Heart left ventricle (tissue), 16 donors: ENCODE data around the gene GIMAP5. TPM values are rescaled to one million over a fixed set of nuclear protein-coding genes. Genes with fewer than 3 reads are reported as not detected.

Experiments used
- ATAC-seq, 4 donors: fragments of 200-7000 bp; cut with Tn5 transposase; one replicate each; pipeline ENCODE4 v1.9.1; 2020 to 2022; ENCODE audit warnings: moderate library complexity in 4 of 4, mild to moderate bottlenecking in 3 of 4, moderate number of reproducible peaks in 1 of 4
- DNase-seq, 5 donors: peaks; one replicate each; pipeline ENCODE4 v3.0.0-alpha.2; 2020
- H3K27ac ChIP-seq, 12 donors: fragments of 200-600 bp; sonication (generic) in 4 of 12; one replicate each; pipeline versions ENCODE4 v1.5.0 to v1.8.0; 2016 to 2022; ENCODE audit warnings: mild to moderate bottlenecking in 2 of 12
- H3K27me3 ChIP-seq, 9 donors: fragments of 200-600 bp; sonication (generic) in 2 of 9; one replicate each; pipeline versions ENCODE4 v1.5.1 to v1.8.0; 2016 to 2022; ENCODE audit warnings: mild to moderate bottlenecking in 3 of 9
- H3K36me3 ChIP-seq, 9 donors: fragments of 200-600 bp; sonication (generic) in 2 of 9; one replicate each; pipeline versions ENCODE4 v1.5.0 to v1.8.0; 2018 to 2022; ENCODE audit warnings: mild to moderate bottlenecking in 2 of 9
- H3K4me1 ChIP-seq, 12 donors: fragments of 200-600 bp; sonication (generic) in 4 of 12; one replicate each; pipeline versions ENCODE4 v1.5.0 to v1.8.0; 2016 to 2022; ENCODE audit warnings: mild to moderate bottlenecking in 3 of 12
- H3K4me3 ChIP-seq, 12 donors: fragments of 200-600 bp; sonication (generic) in 4 of 12; one replicate each; pipeline versions ENCODE4 v1.5.0 to v1.8.0; 2017 to 2022; ENCODE audit warnings: mild to moderate bottlenecking in 9 of 12, moderate library complexity in 4 of 12
- H3K9me3 ChIP-seq, 12 donors: fragments of 200-600 bp; sonication (generic) in 4 of 12; one replicate each; pipeline versions ENCODE4 v1.5.0 to v1.8.0; 2016 to 2022; ENCODE audit warnings: mild to moderate bottlenecking in 1 of 12
- POLR2A ChIP-seq, 2 donors: fragments of 450-650 bp; IDR thresholded peaks; one replicate each; pipeline ENCODE4 v1.6.1; 2017; ENCODE audit warnings: antibody characterized with exemption in 2 of 2, mild to moderate bottlenecking in 2 of 2, moderate library complexity in 2 of 2
- WGBS, 4 donors: extraction: QIAGEN DNeasy Blood & Tissue Kit in 2 of 4; methylation state at CpG; one replicate each; pipeline versions ENCODE4 v1.1.5 to v1.1.7; 2013 to 2018; 5-methylcytosine and 5-hydroxymethylcytosine counted together
- intact Hi-C, 10 donors: fragments of 100-400 bp; cut with DNase I; formaldehyde crosslinking; loops; one replicate each; pipeline versions ENCODE4 v1.11.1 to v1.14.2; 2022
- polyA plus RNA-seq, 2 donors: library from polyadenylated mRNA; stranded (reverse); fragments of 200-250 nt; gene quantifications; one replicate each; pipeline ENCODE4 v1.2.3, GENCODE V29; 2013
- total RNA-seq, 9 donors: library from RNA; depleted of rRNA in 2 of 9; stranded (reverse); fragments of >200 nt in 2 of 9; fragmentation: NEBNext Ultra II Directional in 3 of 9; extraction: Animal tissue kit (Norgen Biotek cat#: 25700) in 3 of 9; gene quantifications; one replicate each; pipeline versions ENCODE4 v1.1.0 to v1.2.4, GENCODE V29; 2016 to 2023
- TF ChIP-seq, protein P1 (sequence below), 12 donors: fragments of 200-600 bp; sonication (generic) in 4 of 12; IDR thresholded peaks; one replicate each; pipeline versions ENCODE4 v1.5.0 to v1.8.0; 2018 to 2022; ENCODE audit warnings: antibody characterized with exemption in 12 of 12, mild to moderate bottlenecking in 5 of 12
- donor health status: ischemic (EF 13 %, LVEDD 7.1; RV severe dilation, severe dysfunction).
- donor health status: healthy with polysubstance abuse.
- donor health status: DM: no; HTN: yes; CAD: no.
- donor health status: DM: no; HTN: no; CAD: no.
- donor health status: ischemic (EF 25% LVEDD 6.9; RV normal size, moderate dysfunction).
- donor health status: ischemic (EF 25% LVEDD 5.7; RV mildly dilated, moderate dysfunction).
- donor health status: healthy.
- donor health status: DM: yes; HTN: yes; CAD: no.
- donor health status: ischemic (EF 35%, LVEDD 5.7; RV mildly dilated, moderate dysfunction).
- donor health status: nonischemic (EF 11% LVEDD 7.7; RV severe dilation, severe dysfunction).
- donor health status: DM: yes; HTN: yes; CAD: no.
- donor health status: PGD.
- donor health status: ischemic (EF 29% LVEDD 5.4; RV normal size, mild dysfunction).
- donor health status: nonischemic (EF 23%, LVEDD 6.1; RV moderate dilation, normal function).

The GIMAP5 gene
- total and polyA plus RNA-seq, 11 donors = 6.4 to 40.4 (median 19.3) TPM

DNA sequence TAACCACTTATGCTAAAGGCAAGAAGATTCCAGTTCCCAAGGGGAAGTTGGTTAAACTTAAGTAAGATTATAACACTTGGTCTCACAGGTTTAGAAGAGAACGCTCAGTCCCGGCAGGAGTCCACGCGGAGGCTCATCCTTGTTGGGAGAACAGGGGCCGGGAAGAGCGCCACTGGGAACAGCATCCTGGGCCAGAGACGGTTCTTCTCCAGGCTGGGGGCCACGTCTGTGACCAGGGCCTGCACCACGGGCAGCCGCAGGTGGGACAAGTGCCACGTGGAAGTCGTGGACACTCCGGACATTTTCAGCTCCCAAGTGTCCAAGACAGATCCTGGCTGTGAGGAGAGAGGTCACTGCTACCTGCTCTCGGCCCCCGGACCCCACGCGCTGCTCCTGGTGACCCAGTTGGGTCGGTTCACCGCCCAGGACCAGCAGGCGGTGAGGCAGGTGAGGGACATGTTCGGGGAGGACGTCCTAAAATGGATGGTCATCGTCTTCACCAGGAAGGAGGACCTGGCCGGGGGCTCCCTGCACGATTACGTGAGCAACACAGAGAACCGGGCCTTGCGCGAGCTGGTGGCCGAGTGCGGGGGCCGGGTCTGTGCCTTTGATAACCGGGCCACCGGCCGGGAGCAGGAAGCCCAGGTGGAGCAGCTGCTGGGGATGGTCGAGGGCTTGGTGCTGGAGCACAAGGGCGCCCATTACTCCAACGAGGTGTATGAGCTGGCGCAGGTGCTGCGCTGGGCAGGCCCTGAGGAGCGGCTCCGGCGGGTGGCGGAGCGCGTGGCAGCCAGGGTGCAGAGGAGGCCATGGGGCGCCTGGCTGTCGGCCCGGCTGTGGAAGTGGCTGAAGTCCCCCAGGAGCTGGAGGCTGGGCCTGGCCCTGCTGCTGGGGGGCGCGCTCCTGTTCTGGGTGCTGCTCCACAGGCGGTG is 17.0 kb upstream of the GIMAP5 start:
- Histone ChIP-seq H3K27ac (peak overlapping the region in 9 of 12 donors; percentile 23 to 97 (median 89)), H3K4me3 (peak overlapping the region in 2 of 12 donors; percentile 2 to 65), H3K36me3 (peaks cover 0 to 55% (median 13%) of the 10 kb centered on the region in 9 donors), H3K9me3 (no peaks in the 10 kb centered on the region), H3K27me3 (no peaks in the 10 kb centered on the region), H3K4me1 (peaks cover 0 to 64% (median 10%) of the 10 kb centered on the region in 12 donors)
- TF ChIP-seq POLR2A (IDR thresholded peaks at IDR 0.05) = no peak
- TF ChIP-seq, protein P1, sequence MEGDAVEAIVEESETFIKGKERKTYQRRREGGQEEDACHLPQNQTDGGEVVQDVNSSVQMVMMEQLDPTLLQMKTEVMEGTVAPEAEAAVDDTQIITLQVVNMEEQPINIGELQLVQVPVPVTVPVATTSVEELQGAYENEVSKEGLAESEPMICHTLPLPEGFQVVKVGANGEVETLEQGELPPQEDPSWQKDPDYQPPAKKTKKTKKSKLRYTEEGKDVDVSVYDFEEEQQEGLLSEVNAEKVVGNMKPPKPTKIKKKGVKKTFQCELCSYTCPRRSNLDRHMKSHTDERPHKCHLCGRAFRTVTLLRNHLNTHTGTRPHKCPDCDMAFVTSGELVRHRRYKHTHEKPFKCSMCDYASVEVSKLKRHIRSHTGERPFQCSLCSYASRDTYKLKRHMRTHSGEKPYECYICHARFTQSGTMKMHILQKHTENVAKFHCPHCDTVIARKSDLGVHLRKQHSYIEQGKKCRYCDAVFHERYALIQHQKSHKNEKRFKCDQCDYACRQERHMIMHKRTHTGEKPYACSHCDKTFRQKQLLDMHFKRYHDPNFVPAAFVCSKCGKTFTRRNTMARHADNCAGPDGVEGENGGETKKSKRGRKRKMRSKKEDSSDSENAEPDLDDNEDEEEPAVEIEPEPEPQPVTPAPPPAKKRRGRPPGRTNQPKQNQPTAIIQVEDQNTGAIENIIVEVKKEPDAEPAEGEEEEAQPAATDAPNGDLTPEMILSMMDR (IDR thresholded peaks at IDR 0.05) = no peak
- WGBS, 4 donors = 83 to 96% (median 93%) methylated on average over 43 to 52 of the region's 52 CpGs
- DNase-seq (no peak), ATAC-seq (no peak)
- intact Hi-C loops = loop anchor here in 5 of 10 donors (5.0 to 10.0 kb wide), 5 partner anchors 38 to 245 kb away; partner anchors contain the start of genes GIMAP6 (in 3 of the 5) and GIMAP4 (in 1 of the 5)

DNA sequence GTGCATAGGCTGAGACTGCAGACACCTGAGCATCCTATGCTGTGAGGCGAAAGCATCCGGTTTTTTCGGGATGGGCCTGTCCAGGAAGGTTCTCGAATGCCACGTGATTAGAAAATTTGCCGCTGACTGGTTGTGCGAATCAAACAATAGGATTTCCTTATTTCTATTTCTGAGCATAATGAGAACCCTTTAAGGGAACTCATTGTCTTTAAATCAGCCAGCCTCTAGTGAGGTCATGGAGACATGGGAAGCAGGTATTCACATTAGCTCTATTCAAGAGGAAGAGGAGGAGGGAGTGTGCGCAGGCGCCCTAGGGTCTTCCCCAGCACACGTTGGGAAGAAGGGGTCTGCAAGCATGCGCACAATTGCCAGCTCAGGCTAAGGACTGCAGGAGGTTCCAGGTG is 15.2 kb upstream of the GIMAP5 start:
- TF ChIP-seq, protein P1 (IDR thresholded peaks at IDR 0.05) = no peak
- TF ChIP-seq POLR2A (IDR thresholded peaks at IDR 0.05) = no peak
- peak in 4 of 5 donors; percentile 61 to 71 (median 66) for DNase-seq
- intact Hi-C loops = loop anchor here in 1 of 10 donors (10.0 kb wide), 1 partner anchor 247 kb away; no protein-coding TSS in a partner anchor
- WGBS, 4 donors = 59 to 72% (median 67%) methylated on average over 11 of the region's 11 CpGs
- H3K4me3 ChIP-seq = peak overlapping the region in 10 of 12 donors; percentile 5 to 43 (median 24)
- peaks cover 0 to 55% (median 13%) of the 10 kb centered on the region in 9 donors for H3K36me3 ChIP-seq
- no peaks in the 10 kb centered on the region for H3K27me3 ChIP-seq
- H3K9me3 ChIP-seq = peaks cover 0 to 9% (median 0%) of the 10 kb centered on the region in 12 donors
- peak; percentile 77 to 95 (median 82) for ATAC-seq
- peak overlapping the region; percentile 36 to 95 (median 76) for H3K27ac ChIP-seq
- peaks cover 0 to 54% (median 7%) of the 10 kb centered on the region in 12 donors for H3K4me1 ChIP-seq

DNA sequence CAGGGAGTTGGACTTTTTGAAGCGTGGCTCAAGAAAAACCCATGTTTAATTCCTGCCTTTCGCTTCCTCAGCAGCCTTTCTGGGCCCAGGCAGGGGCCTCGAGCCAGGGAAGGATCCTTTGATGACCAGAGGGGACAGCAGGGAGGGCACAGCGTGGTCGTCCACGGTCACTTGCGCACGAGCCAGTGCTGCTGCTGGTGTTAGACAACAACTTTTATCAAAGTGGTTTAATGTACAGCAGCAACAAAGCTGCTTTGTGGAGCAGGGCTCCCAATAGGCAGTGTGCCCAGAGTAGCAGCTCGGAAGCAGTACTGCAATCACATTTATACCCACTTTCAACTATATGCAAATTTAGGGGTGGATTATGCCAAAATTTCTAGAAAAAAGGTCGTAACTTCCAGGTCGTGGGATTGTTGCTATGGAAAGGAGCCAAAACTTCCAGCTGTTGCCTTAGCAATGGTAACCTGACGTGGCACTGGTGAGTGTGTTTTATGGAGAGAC is 14.7 kb upstream of the GIMAP5 start:
- no peak for DNase-seq
- intact Hi-C loops = loop anchor here in 1 of 10 donors (10.0 kb wide), 1 partner anchor 248 kb away; no protein-coding TSS in a partner anchor
- peaks cover 0 to 14% (median 2%) of the 10 kb centered on the region in 12 donors for H3K9me3 ChIP-seq
- peaks cover 0 to 54% (median 7%) of the 10 kb centered on the region in 12 donors for H3K4me1 ChIP-seq
- peaks cover 0 to 55% (median 13%) of the 10 kb centered on the region in 9 donors for H3K36me3 ChIP-seq
- TF ChIP-seq, protein P1 (IDR thresholded peaks at IDR 0.05) = no peak
- no peak for TF ChIP-seq POLR2A (IDR thresholded peaks at IDR 0.05)
- no peaks in the 10 kb centered on the region for H3K27me3 ChIP-seq
- WGBS, 4 donors = 55 to 63% (median 61%) methylated on average over 12 of the region's 12 CpGs
- H3K27ac ChIP-seq = peak overlapping the region; percentile 36 to 92 (median 76)
- peak overlapping the region in 10 of 12 donors; percentile 5 to 43 (median 24) for H3K4me3 ChIP-seq
- peak in 2 of 4 donors; percentile 10 to 35 for ATAC-seq
